GM21737 (cell line): ENCODE measurements around the gene S100A11.
A peak's percentile ranks its signal among the peaks of the same experiment; 100 is the strongest.

Experiments used
- ATAC-seq: cut with Tn5 transposase; IDR thresholded peaks from one replicate; pipeline ENCODE4 v1.9.1; 2021; ENCODE audit warnings: mild to moderate bottlenecking, moderate library complexity; ENCODE audit not compliant: unreplicated experiment

S100A11 gene

DNA sequence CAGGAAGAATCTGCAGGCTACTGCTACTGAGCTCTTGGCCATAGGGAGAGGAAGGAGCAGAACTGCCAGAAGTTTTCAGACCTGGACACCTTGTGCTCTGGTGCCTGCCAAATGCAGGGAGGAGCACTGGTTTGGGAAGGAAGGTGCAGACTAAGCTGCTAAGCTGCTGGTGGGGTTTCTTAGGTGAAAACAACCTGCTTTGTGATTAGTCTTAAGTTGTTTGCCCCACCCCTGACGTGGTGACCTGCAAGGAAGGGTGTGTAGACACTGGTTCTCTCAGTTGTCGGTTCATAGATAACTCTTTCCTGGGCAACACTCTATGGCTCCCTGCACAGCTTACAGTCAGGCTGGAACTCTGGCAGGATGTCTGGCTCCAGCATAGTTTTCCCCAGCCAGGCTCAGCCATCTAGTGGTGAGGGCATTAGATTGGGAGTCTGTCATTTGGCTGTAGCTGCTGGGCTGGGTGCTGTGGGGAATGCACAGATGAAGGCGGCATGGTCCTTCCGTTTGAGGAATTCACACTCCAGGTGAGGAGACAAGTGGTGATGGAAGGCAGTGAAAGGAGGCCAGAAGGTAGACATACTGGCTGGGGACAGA, 32.9 kb downstream of the S100A11 start:
- no peak for ATAC-seq

DNA sequence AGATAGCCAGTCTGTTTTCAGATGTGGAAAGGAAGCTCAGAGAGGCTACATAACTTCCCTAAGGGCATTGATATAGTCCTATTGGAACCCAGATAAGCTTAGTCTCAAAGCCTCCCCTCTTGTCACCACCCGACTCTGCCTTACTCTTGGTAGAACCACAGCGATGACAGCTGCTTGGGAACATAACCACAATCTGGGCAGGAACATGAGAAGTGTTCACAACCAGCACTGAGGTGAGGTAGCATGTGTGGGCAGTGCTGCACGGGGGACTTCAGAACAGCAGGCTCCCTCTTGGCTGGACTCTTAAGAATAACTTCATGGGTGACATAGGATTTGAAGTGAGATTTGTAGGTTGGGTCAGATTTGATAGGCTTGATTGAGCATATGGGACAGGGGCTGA, 33.8 kb downstream of the S100A11 start:
- no peak for ATAC-seq

DNA sequence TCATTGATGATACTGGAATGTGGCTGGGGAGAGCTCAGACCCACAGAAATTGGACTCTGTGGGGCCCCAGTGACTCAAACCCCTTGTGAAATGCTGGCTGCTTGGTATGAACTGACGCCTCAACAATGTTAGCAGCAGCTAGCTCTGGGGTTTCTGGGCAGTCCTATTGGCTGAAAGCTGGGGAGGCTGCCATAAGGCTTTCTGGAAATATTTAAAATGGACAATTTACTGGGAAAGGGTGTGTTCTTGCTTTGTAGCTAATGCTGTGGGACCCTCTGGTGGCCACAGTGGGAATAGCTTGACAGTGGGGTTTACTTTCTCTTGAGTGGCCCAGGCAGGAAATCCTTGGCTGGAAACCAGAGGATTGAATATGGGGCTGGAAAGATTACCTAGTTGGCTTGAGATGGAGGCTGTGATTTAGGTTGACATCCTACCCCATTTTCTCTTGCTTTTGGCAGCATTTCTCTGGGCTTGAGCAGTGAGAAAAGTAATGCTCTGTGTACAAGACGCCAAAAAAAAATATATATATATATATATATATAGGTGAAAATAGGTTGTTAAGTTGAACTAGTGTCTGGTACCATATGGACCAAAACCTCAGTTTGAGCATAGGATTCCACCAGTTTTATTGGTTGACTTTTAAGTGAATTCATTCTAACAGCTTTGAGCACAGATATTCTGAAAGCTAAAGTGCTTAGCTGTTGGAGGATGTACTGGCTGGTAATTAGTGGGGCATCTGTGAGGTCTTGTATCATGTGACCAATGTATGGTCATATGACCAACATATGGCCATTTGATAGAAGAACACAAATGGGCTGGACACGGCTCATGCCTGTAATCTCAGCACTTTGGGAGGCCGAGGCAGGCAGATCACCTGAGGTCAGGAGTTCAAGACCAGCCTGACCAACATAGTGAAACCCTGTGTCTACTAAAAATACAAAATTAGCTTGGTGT, 34.9 kb downstream of the S100A11 start:
- ATAC-seq: no peak

DNA sequence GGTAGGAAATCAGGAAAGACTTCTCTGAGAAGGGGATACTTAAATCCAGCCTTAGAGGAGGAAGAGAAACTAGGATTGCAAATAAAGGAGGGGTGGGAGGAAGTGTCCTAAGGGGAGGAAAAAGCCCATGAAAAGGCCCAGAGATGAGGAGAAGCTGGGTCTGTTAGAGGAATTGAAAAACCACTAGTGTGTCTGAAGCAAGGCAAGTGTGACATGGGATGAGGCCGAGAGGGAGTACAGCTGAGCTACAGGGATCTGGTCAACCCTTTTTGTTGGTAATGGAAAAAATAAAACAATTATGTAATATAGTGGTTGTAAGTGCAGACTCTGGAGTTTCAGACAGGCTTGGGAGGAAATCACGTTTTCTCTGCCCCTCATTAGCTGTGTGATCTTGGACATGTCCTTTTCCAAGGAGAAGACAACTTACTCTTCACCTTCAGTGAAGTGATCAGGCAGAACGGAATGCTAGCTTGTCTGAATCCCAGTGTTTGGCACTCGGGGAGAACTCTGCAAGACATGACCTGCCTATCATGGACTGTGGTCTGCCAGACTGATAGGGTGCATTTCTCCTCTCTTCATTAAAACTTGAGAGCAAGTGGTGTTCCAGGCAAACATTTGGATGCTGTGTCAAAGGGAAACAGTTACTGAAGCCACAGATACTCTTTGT, 35.7 kb downstream of the S100A11 start:
- ATAC-seq: no peak

DNA sequence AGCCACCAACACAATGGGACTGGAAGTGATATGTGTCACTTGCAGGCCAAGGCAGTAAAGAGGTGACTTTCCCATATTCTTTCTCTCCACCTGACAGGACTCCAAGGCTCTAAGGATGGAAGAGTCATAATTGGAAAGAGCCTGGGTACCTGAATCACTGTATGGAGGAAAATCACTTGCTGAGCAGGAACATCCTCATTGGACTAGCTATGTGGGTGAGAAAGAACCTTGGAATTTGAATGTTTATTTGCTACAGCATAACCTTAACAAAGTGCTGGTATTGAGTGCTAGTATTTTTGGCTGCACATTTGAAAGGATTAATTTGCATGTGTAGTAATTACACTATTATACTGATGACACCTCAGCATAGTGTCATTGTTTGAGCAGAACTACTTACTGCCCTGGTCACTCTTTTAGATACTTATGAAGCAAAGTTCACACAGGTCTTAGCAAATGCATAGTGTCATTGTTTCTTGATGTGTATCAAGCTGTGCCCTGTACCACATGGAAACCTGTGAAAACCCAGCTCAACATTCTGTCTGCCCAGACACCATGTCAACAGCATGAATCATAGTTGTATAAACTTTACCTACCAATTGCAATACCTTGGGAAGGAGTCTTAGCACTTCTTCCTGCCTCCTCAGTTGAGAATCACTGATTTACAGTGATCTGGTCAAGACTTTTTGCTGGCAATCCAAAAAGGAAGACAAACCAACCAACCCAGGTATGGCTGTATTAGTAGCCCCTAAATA, 38.0 kb downstream of the S100A11 start:
- no peak for ATAC-seq

DNA sequence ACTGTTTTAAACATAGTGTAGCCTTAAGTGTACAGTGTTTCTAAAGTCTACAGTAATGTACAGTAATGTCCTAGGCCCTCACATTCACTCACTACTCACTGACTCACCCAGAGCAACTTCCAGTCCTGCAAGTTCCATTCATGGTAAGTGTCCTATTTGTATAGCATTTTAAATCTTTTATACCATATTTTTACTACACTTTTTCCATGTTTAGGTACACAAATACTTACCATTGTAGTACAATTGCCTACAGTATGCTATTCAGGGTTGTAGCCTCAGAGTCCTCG, 39.6 kb downstream of the S100A11 start:
- ATAC-seq: no peak

DNA sequence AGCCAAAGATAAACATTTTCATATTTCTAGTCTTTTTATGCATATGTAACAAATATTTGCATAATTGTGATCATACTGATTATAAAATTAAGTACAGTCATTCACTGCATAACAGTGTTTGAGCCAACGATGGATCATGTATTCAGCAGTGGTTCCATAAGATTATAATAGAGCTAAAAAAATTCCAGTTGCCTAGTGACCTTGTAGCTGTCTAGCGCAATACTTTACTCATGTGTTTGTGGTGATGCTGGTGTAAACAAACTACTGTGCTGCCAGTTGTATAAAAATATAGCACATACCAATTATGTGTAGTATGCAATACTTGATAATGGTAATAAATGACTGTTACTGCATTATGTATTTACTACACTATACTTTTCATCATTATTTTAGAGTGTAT, 41.0 kb downstream of the S100A11 start:
- no peak for ATAC-seq

DNA sequence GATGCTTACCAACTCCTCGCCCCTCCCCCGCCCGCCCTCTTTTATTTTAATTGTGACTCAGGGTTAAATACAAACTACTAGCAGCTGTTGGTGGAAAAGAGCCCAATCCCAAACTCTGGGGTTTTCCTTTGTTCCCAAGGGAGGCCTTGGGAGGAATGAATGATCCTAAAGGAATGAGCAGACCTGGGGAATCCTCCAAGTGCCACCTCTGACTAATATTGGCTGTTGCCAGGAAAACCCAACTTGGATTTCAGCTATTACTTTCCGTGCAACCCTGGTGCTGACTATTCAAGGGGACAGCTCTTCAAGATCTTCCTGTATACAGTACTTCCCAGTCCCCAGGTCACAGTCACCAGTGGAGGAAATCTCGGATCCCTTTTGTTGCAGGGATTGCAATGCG, 41.8 kb downstream of the S100A11 start:
- ATAC-seq: no peak

DNA sequence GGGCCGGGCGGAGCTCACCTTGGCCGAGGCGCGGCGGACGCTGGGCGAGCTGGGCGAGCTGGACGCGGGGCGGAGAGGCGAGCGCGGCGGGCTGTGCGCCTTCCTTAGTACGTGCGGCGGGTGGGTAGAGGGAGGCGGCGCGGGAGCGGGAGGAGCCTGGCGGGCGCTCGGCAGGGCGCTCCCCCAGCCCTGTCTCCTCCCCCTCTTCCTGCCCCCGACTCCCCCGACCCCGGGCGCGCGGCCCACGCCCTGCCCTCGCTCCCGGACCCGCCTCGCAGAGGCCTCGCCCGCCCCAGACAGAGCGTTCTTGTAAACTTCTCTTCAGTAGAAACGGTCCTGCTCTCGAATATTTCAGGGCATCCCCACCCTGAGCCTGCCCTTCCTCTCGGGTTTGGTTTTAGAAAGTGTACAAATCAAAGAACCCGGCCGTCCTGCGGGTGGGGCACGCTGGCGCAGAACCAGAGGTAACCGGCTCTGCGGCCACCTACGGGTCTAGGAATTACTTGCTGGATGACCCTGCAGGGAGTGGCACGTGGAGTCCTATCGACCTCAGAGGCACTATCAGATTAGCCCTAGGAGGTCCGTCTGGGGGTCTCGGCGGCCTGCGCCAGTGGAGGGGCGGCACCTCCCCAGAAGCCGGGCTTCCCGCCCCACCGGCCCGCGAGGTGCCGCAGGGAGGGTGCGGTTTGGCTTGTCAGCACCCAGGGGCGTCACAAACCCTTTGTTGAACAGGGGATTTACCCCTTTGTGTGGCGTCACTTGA, 42.9 kb downstream of the S100A11 start, which contains the start of gene S100A10:
Gene S100A10, minus strand, starts transcription at position 126 of the 763 bp plus-strand sequence. CDS start 7,629 bp downstream, outside the sequence.
- ATAC-seq: peak; percentile 55

DNA sequence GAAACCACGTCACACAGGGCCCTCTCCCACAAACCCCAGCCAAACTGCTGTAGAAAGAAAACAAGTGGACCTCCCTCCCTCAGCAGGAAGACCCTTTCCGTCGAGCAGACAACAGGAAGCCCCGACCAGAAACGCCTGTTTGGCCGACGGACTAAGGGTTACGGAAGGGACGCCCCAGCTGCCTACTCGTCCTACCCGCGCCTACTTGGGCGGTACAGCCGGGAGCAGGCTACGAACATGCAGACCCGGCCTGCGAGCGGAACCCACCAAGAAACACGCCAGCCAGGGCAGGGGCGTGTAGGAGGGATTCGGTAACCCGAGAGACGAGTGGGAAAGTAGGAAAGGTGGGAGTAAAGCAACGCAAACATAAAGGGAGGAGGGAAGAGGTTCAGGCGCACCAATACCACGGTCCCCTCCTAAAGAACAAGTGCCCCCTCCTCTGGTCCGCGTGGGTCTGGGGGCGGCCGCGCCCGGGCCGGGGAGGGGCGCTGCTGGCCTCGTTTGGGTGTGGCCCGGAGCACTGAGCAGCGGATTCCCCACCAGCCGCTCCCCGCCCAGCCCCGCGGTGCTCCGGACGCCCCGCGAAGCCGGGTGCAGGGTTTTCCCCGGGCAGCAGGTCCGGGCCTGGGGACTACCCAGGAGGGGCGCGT, 43.6 kb downstream of the S100A11 start:
- no peak for ATAC-seq

DNA sequence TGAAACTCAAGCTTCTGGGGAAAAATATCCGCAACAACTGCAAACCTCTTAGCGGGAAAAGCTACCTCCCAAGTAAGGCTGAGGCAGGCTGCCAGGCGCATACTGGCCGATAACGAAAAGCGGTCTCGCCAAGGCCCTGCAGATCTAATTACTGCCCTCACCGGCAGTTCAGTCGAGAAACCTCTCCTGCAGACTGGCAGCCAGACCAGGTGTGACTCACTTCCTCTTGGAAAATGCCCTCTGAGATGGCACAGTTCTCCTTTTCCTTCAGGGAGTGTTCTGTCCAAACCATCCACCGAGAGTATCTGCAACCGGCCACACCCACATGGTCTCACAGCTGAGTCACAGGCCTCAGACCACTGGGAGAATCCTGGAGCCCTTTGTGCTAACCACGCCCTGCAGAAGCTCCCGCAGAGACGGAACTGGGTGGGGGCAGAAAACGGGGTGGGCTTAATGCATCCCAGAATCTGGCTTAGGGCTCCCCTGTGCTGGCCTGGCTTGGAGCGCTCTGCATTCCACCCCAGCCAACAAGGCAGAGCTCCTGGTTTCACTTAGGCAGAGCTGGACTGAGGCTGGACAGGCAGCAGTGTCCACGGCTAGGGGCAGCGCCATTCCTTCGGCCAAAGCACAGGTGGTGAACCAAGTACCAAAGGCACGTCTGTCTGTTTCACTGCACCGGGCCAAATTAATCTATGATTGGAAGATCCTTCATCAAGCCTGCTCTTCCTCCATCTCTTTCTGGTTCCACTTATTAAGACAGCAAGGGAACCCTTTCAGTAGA, 44.3 kb downstream of the S100A11 start:
- ATAC-seq: no peak

DNA sequence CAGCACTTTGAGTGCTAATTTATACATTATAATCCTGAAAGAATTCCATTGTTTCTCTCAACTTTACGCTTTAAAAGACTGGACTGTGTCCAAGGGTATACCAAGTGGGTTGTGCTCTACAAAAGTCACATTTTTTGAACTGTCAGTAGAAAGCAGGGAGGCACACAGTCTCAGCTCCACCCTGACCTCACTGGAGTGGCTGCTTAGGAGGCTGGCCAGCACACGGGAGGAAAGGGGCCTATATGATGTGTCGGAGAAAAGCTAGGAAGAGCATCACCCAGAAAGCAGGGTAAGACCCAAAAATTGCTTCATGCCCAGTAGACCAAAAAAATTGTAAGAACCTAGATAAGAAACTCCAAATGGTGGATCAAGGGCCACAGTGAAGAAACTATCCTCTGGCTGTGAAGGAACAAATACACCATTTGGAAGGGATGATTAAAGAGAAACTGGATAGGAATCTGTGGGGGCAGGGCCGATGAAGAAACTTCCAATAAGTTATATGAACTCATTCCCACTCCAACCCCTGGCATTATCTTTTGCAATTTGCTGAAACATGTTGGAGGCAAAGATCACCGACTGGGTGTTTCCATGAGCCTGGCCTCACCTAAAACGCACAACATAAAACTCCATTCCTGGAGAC, 45.0 kb downstream of the S100A11 start:
- no peak for ATAC-seq

DNA sequence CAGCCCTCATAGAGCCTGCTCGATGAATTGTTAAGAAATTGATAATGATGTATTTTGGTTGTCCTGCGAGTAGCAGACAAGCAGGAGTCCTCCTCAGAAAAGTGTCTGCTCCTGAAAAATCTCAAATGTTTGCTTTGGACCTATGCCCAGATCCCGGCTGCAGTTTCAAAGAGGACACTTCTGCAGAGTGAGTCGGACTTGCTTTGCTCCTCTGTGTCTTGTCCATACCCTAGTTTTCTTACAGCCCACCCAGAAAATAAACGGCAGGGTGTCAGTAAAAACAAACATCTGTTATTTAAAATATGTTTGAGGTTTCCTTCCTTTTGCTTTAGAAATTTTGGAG, 46.0 kb downstream of the S100A11 start:
- ATAC-seq: no peak

DNA sequence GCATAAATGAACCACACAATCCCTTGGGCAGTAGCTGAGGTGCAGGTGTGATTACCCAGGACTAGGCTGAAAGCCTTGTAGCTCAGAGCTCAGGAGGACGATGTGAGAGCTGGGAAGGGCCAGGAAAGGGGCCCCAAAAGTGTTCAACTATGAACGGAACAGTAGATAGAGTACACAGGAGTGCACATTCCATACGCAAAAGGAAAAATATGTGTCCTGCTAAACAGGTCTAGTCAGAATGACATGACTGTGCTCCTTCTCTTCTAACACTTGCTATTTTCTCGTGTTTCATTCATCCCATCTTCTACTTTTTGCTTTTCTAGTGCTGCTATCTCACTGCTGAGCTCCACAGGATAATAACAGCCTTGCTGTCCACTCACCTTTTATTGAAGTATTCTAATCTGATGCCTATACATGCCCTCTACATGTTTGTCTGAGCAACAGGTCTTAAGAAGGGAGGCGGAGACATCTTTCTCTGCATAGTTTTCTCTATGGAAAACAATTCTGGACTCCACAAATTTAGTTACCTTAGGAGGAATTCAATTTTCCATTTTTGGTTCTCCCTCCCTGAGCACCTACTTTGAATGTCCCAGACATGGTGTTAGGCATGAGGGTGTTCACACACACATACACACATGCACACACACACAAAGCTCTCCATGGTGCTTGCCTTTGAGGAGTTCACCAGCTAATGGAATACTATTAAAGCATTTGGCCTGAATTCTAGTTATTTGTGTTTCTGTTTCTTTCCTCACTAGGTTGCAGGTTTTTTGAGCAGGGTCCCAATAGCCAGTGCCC, 46.5 kb downstream of the S100A11 start:
- ATAC-seq: no peak

DNA sequence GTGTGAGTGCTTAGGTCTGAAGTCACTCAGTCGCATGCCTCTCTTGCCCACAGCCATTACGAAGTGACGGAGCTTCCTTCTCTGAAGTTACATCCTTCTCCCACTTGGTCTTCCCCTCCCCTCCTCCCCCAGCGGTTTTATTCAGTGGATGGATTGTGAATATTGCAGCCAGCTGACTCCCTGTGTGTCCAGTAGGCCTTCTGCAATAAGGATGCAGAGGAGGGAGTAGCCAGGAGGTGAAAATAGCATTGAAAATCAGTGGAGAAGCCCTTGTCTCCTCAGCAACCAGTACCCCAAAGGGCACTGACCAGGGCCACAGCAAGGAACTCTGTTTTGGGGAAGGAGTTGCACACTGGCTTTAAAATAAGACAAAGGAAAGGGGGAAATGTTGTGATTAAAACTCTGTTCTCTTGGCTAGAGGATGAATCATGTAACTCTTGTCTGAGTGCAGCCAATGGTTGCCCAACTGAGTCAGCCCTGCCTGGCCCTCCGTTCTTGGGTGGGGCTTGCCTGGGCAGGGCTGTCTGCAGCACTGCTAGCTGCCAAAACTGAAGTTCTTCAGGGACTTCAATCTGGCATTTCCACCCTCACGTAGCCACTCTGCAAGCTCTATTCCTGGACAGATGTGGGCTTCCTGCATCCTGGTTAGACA, 47.5 kb downstream of the S100A11 start:
- no peak for ATAC-seq

DNA sequence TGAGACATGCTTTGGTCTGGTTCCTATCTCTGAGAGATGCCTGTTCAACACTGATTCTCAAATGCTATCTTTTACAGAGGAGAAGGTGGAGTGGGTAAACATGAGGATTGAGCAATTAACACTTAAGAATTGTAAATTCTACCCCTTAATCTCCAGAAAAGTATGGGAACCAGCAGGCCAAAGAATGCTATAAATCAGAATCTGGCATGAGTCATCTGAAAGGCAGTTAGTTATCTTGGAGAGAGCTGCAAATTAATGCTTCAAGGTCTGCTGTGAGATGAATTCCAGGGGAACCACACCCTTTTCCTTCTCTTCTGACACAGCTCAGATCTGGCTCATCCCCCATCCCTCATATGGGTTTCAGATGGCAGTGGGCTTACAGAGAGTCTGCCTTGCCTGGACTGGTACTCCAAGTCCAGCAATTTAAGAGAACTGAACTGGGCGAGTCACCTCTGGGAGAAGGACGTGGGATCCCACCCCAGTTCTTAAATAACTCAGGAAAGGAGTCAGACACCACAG, 48.3 kb downstream of the S100A11 start:
- ATAC-seq: no peak

DNA sequence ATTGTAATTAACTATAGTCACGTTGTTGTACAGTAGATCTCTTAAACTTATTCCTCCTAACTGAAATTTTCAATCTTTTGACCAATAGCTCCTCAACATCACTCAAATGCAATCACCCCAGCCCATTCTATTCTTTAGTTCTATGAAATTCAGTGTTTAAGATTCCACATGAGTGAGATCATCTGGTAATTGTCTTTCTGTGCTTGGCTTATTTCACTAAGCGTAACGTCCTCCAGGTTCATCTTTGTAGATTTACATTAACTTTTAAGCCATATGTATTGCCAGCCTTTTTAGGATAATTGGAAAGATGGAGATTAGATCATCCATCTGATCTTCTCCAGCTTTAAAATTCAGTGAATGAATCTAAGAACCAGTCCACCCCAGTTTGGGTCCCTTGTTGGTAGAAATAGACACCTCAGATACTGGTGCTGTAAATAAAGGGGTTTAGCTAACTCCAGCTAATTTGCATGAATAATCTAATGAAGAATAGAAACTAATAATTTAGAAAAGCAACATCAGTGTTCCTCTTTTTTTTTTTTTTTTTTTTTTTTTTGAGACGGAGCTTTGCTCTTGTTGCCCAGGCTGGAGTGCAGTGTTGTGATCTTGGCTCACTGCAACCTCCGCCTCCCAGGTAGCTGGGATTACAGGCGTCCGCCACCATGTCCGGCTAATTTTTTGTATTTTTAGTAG, 50.2 kb downstream of the S100A11 start:
- no peak for ATAC-seq
